Activated CD8-positive, alpha-beta memory T cell treated with anti-CD3 and anti-CD28 coated beads for 4 hours (primary cell): ENCODE measurements around the gene MRAP2.
"Not testable (repeated sequence)": the region's sequence is repeated elsewhere in the genome, so short reads cannot be mapped to it uniquely, and the experiment has no call there.

Experiments used
- DNase-seq, 2 donors: peaks; one replicate each; pipeline ENCODE4 v3.0.0-alpha.2; 2020; ENCODE audit warnings: low read depth in 2 of 2

MRAP2 gene

GRCh38 chr6:84129588-84129987 lies 96.0 kb downstream of the MRAP2 start:
- DNase-seq, result not testable (repeated sequence)

GRCh38 chr6:84133385-84133784 lies 99.8 kb downstream of the MRAP2 start:
- not testable (repeated sequence) for DNase-seq

GRCh38 chr6:84135291-84135690 lies 101.7 kb downstream of the MRAP2 start:
- no peak for DNase-seq

GRCh38 chr6:84136364-84137050 lies 102.9 kb downstream of the MRAP2 start:
- no peak for DNase-seq

GRCh38 chr6:84137051-84137375 lies 103.4 kb downstream of the MRAP2 start:
- DNase-seq, result no peak

GRCh38 chr6:84137989-84138575 lies 104.5 kb downstream of the MRAP2 start:
- DNase-seq, result no peak

GRCh38 chr6:84139311-84139710 lies 105.7 kb downstream of the MRAP2 start:
- DNase-seq, result no peak
